Astrocyte of the spinal cord (primary cell): Measurements from ENCODE around the gene TMEM63C.

Source experiments
- DNase-seq: peaks from one replicate; pipeline ENCODE4 v3.0.0; 2011; ENCODE audit warnings: low read depth, low spot score
- H3K4me3 ChIP-seq: 2 replicates; pipeline ENCODE4 v1.5.1; 2011; ENCODE audit warnings: low read depth, mild to moderate bottlenecking, low read length, moderate library complexity
- in situ Hi-C: cut with HindIII; loops from 2 replicates; pipeline ENCODE4 v1.10.0; 2017; ENCODE audit warnings: low sequenced_read_pairs
- TF ChIP-seq, protein P1 (sequence below): IDR thresholded peaks from 2 replicates; pipeline ENCODE4 v1.5.1; 2012; ENCODE audit warnings: low read depth, mild to moderate bottlenecking, low read length, inconsistent platforms

The TMEM63C gene

DNA sequence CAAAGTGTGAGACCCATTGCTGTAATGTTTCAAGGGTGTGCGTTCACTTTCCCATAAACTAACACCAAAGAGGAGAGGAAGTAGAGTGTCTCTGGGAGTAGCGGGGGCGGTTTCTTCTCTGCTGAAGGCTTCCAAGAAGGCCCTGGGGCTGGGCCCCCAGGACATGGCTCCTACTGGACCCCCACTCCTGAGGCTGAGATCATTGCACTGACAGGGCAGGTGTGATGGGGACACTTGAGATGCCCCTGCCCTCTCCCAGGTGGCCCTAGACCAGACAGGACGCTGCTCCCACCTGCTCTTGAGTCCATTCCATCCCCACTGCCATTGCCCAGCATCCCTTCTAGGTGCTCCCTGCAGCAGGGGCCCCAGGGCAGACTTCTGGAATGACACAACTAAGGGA lies 20.1 kb downstream of the TMEM63C start:
- in situ Hi-C loops: no loop called here
- no peak overlapping the region for H3K4me3 ChIP-seq
- no peak for DNase-seq
- TF ChIP-seq, protein P1, sequence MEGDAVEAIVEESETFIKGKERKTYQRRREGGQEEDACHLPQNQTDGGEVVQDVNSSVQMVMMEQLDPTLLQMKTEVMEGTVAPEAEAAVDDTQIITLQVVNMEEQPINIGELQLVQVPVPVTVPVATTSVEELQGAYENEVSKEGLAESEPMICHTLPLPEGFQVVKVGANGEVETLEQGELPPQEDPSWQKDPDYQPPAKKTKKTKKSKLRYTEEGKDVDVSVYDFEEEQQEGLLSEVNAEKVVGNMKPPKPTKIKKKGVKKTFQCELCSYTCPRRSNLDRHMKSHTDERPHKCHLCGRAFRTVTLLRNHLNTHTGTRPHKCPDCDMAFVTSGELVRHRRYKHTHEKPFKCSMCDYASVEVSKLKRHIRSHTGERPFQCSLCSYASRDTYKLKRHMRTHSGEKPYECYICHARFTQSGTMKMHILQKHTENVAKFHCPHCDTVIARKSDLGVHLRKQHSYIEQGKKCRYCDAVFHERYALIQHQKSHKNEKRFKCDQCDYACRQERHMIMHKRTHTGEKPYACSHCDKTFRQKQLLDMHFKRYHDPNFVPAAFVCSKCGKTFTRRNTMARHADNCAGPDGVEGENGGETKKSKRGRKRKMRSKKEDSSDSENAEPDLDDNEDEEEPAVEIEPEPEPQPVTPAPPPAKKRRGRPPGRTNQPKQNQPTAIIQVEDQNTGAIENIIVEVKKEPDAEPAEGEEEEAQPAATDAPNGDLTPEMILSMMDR: no peak

DNA sequence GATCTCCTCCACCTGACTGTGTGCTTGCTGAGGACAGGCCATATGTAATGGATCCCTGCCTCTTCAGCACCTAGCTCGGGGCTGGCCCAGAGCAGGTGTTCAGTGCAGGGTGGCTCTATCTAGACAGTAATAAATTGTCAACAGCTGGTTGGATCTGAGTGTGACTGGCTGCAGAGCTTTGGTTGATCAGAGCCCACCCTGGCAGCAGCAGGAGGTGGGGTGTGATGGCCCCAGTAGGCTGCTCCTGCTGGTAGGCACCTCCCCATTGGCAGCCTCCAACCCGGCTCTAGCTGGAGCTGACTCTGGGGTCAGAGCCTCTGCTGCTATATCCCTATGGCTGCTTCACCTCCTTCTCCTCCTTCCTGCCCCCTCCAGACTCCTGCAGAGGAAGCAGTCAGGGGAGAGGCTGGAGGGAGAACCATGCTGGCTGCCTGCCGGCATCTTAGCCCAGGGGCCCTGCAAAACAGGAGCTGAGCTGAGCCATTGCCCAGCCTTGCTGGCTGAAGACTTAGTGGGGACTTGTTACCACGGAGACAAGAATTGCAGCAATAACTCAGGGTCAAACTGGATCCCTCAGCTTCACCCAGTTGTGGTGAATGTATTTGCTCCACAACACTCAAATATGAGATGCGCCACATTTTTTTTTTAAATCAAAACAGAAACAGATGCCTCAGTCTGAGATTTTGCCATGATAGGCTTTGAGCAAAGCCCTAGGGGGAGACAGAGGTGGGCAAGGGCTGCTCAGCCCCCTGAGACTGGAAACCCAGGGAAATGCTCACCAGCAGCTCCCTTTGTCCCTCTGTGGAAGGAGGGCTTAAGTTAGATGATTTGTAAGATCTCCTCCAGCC lies 22.2 kb downstream of the TMEM63C start:
- H3K4me3 ChIP-seq: no peak overlapping the region
- TF ChIP-seq, protein P1: no peak
- in situ Hi-C loops: no loop called here
- no peak for DNase-seq

DNA sequence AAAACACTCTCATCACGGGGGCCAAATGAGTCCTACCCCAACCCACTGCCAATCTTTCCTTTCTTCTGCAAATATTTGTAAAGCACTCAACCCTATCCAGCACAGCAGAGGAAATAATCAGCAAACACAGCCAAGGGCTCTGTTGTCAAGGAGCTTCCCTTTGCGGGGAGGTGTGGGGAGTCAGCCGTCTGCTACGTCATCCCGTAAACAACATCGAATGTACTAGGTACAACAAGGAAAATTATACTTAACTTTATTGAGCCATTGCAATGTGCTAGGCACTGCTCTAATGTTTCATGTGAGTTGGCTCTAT lies 22.8 kb downstream of the TMEM63C start:
- H3K4me3 ChIP-seq: no peak overlapping the region
- TF ChIP-seq, protein P1: no peak
- no peak for DNase-seq
- in situ Hi-C loops: no loop called here

DNA sequence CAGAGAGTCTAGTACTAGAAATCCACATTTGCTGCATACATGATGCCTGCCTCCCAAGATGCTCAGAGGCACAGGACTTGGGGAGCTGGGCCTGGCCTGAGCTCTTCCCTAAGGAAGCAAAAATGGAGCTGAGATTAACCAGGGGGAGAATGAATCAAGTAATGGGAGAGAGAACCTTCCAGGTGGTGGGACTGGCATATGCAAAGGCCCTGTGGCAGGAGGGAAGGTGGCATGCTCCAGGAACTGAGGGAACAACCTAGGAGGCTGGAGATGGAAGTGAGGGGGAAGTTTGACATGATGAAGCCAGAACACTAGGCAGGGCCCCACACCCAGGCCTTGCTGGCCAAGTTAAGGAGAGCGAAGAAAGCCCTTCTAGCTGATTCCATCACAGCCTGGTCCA lies 23.3 kb downstream of the TMEM63C start:
- DNase-seq: no peak
- no peak overlapping the region for H3K4me3 ChIP-seq
- in situ Hi-C loops: no loop called here
- TF ChIP-seq, protein P1: no peak

DNA sequence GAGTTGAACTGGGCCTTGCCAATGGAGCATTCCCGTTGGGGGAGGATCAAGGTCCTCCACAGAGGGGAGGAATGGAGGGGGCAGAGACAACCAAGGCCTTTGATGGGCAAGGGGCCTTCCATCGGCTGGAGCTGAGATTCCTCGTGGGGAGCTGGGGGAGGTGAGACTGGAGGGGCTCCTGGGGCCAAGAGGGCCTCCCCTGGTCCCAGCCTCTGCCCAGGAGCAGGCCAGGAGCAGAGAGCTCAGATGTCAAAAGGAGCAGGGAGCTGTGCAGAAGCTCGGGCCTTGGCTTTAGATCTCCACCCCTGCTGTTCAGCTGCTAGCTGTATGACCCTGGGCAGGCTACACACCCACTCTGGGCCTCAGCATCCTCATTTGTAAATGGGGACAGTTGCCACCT lies 24.0 kb downstream of the TMEM63C start:
- in situ Hi-C loops: no loop called here
- TF ChIP-seq, protein P1: no peak
- DNase-seq: no peak
- no peak overlapping the region for H3K4me3 ChIP-seq

DNA sequence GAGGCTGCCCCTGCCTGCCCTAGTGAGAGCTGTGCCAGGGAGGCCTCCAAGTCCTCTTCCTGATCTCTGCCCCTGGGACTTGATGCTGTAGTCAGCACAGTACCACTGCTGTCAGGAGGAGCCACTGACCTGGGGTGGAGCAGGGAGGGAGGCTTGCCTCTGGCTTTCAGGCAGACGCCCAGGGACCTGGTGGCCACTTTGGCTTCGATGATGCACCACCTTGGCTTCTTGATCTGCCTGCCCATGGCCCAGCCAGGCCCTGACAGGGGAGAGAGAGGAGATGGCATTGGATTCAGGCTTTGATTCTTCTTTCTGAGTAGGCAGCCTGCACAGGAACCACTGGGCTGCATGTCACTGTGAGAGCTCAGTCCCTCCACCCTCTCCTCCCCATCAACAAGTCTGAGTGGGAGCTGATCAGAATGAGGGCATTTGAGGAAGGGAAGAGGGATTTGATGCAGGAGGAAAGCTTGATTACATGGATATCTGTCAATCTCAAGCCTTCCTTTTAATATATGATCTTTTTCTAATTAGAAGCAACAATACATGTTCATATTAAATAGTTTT lies 24.7 kb downstream of the TMEM63C start:
- TF ChIP-seq, protein P1: no peak
- in situ Hi-C loops: no loop called here
- no peak for DNase-seq
- no peak overlapping the region for H3K4me3 ChIP-seq
